Measurements from ENCODE around the gene ZNF350.
A peak's percentile ranks its signal among the peaks of the same experiment; 100 is the strongest.
"Not testable (repeated sequence)": the region's sequence is repeated elsewhere in the genome, so short reads cannot be mapped to it uniquely, and the experiment has no call there.

The ZNF350 gene

DNA sequence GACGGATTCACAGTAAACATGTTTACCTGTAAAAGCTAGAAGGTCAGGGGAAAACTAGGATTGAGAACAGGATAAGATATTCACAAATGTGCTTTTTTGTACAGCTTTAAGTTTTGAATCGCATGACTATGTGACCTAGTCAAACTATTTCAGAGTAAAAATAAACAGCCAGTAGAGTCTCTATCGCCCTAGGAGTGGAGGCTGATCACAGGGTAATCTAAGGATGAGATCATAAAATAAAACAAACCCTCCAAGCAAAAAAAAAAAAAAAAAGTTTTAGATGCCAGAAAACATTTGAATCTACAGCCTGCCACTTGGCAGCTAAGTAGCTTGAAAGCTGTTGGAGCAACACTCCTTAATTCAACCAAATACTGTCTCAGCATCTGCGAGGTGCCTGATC, 26.8 kb downstream of the ZNF350 start:
- H3K9me3 Mint-ChIP-seq, result peaks cover 56% of the 10 kb centered on the region
- H3K27ac Mint-ChIP-seq (ENCODE audit: low read depth), result no peak overlapping the region
- H3K36me3 Mint-ChIP-seq (ENCODE audit: insufficient read depth), result peaks cover 10% of the 10 kb centered on the region
- H3K4me3 Mint-ChIP-seq, result no peak overlapping the region
- DNase-seq (ENCODE audit: low spot score in 2 of 2), result no peak
- H3K4me1 Mint-ChIP-seq, result no peaks in the 10 kb centered on the region
- H3K27me3 Mint-ChIP-seq, result no peaks in the 10 kb centered on the region
- no peak for ATAC-seq (replicated peaks; ENCODE audit: extremely low read depth, poor library complexity, severe bottlenecking)

GRCh38 chr19:51957846-51958245, 28.8 kb downstream of the ZNF350 start:
- not testable (repeated sequence) for H3K27me3 Mint-ChIP-seq; H3K4me1 Mint-ChIP-seq; ATAC-seq (replicated peaks; ENCODE audit: extremely low read depth, poor library complexity, severe bottlenecking); H3K4me3 Mint-ChIP-seq; H3K27ac Mint-ChIP-seq (ENCODE audit: low read depth); H3K36me3 Mint-ChIP-seq (ENCODE audit: insufficient read depth); DNase-seq (ENCODE audit: low spot score in 2 of 2)
- peaks cover 45% of the 10 kb centered on the region for H3K9me3 Mint-ChIP-seq

DNA sequence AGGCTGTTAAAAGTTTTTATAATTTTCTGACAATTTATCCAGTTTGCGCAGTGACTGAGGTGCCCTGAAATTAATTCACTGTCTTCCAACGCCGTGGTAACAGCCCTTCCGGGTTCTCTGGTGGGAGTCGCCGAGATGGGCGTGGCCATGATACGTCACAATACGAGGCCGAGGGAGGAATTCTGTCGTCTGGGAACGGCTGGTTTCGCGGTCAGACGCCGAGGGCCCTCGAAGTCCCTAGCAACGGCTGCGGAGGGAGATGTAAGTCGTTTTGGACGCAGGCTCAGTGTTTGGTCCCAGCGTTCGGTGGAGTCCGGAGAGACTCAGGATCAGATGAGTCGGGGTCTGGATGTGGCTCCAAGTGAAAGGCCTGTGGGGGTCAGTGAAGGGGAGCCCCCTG, 37.7 kb downstream of the ZNF350 start:
- Mint-ChIP-seq H3K4me3 (no peak overlapping the region), H3K27ac (ENCODE audit: low read depth) (no peak overlapping the region), H3K27me3 (no peaks in the 10 kb centered on the region), H3K4me1 (no peaks in the 10 kb centered on the region), H3K36me3 (ENCODE audit: insufficient read depth) (peaks cover 10% of the 10 kb centered on the region), H3K9me3 (peaks cover 37% of the 10 kb centered on the region)
- no peak for ATAC-seq (replicated peaks; ENCODE audit: extremely low read depth, poor library complexity, severe bottlenecking)
- no peak for DNase-seq (ENCODE audit: low spot score in 2 of 2)

- no peak for ATAC-seq (replicated peaks; ENCODE audit: extremely low read depth, poor library complexity, severe bottlenecking)
- Mint-ChIP-seq H3K27me3 (no peaks in the 10 kb centered on the region), H3K27ac (ENCODE audit: low read depth) (no peak overlapping the region), H3K4me1 (no peaks in the 10 kb centered on the region), H3K36me3 (ENCODE audit: insufficient read depth) (peaks cover 32% of the 10 kb centered on the region), H3K9me3 (peaks cover 44% of the 10 kb centered on the region), H3K4me3 (no peak overlapping the region)
- DNase-seq (ENCODE audit: low spot score in 2 of 2), result no peak
These were observed 40.0 kb downstream of the ZNF350 start for GRCh38 chr19:51946602-51947001.

- H3K27ac Mint-ChIP-seq (ENCODE audit: low read depth), result no peak overlapping the region
- no peak for ATAC-seq (replicated peaks; ENCODE audit: extremely low read depth, poor library complexity, severe bottlenecking)
These were observed 41.7 kb downstream of the ZNF350 start for GRCh38 chr19:51944798-51945552.

DNA sequence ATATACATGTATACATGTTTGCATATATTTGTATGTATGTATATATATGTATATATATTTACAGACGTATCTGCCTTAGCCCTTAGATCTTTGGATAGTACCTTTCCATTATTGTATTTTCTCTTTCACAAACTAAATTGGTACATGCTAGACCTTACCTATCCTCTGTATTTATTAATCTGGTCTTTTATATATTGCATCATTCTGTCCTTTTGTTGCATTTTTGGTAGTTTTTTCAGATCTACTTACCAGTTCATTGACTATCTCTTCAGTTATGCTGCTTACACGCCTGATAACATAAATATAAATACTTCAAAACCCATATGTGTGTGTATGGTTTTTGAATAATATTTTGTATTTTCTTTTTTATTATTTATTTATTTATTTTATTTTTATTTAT, 47.7 kb downstream of the ZNF350 start:
- DNase-seq (ENCODE audit: low spot score in 2 of 2) (no peak), ATAC-seq (replicated peaks; ENCODE audit: extremely low read depth, poor library complexity, severe bottlenecking) (no peak)
- peaks cover 38% of the 10 kb centered on the region for H3K9me3 Mint-ChIP-seq
- H3K27ac Mint-ChIP-seq (ENCODE audit: low read depth), result no peak overlapping the region
- H3K4me1 Mint-ChIP-seq, result no peaks in the 10 kb centered on the region
- peaks cover 68% of the 10 kb centered on the region for H3K36me3 Mint-ChIP-seq (ENCODE audit: insufficient read depth)
- H3K27me3 Mint-ChIP-seq, result no peaks in the 10 kb centered on the region
- H3K4me3 Mint-ChIP-seq, result no peak overlapping the region

More at GRCh38 chr19:51944798-51945552, 41.7 kb downstream of the ZNF350 start:
- DNase-seq (ENCODE audit: low spot score in 2 of 2), result no peak
- Mint-ChIP-seq H3K9me3 (peaks cover 46% of the 10 kb centered on the region), H3K4me1 (no peaks in the 10 kb centered on the region), H3K36me3 (ENCODE audit: insufficient read depth) (peaks cover 48% of the 10 kb centered on the region), H3K27me3 (no peaks in the 10 kb centered on the region), H3K4me3 (no peak overlapping the region)

DNA sequence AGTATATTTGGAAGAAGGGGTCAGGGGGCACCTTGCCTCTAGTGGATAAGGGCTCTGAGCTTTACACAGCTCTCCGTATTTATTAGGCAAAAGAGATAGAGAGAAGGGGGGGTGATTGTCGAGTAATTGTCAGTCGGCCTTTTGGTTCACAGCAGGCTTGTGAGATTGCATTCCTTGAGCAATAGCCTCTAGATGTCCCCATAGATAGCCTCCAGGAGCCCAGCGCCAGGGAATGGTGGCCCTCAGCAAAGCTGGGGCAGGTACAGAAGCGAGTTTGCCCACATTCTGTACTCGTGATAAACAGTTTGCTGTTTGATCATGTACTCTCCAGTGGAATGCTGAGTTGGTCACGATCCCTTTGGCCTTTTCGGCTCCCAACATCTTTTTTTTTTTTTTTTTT, 54.7 kb downstream of the ZNF350 start:
- peaks cover 28% of the 10 kb centered on the region for H3K9me3 Mint-ChIP-seq
- H3K4me3 Mint-ChIP-seq, result no peak overlapping the region

GRCh38 chr19:51927859-51928258, 58.8 kb downstream of the ZNF350 start:
- Mint-ChIP-seq H3K27ac (ENCODE audit: low read depth) (peak overlapping the region; percentile 91), H3K4me3 (peak overlapping the region; percentile 97), H3K27me3 (no peaks in the 10 kb centered on the region), H3K4me1 (peaks cover 30% of the 10 kb centered on the region), H3K9me3 (peaks cover 27% of the 10 kb centered on the region), H3K36me3 (ENCODE audit: insufficient read depth) (peaks cover 20% of the 10 kb centered on the region)
- DNase-seq (ENCODE audit: low spot score in 2 of 2) (no peak), ATAC-seq (replicated peaks; ENCODE audit: extremely low read depth, poor library complexity, severe bottlenecking) (no peak)

More for the DNA sequence above, 54.7 kb downstream of the ZNF350 start:
- H3K4me1 Mint-ChIP-seq, result peaks cover 23% of the 10 kb centered on the region
- no peak for DNase-seq (ENCODE audit: low spot score in 2 of 2)
- H3K36me3 Mint-ChIP-seq (ENCODE audit: insufficient read depth), result peaks cover 37% of the 10 kb centered on the region
- H3K27ac Mint-ChIP-seq (ENCODE audit: low read depth), result no peak overlapping the region
- H3K27me3 Mint-ChIP-seq, result no peaks in the 10 kb centered on the region
- ATAC-seq (replicated peaks; ENCODE audit: extremely low read depth, poor library complexity, severe bottlenecking), result no peak

DNA sequence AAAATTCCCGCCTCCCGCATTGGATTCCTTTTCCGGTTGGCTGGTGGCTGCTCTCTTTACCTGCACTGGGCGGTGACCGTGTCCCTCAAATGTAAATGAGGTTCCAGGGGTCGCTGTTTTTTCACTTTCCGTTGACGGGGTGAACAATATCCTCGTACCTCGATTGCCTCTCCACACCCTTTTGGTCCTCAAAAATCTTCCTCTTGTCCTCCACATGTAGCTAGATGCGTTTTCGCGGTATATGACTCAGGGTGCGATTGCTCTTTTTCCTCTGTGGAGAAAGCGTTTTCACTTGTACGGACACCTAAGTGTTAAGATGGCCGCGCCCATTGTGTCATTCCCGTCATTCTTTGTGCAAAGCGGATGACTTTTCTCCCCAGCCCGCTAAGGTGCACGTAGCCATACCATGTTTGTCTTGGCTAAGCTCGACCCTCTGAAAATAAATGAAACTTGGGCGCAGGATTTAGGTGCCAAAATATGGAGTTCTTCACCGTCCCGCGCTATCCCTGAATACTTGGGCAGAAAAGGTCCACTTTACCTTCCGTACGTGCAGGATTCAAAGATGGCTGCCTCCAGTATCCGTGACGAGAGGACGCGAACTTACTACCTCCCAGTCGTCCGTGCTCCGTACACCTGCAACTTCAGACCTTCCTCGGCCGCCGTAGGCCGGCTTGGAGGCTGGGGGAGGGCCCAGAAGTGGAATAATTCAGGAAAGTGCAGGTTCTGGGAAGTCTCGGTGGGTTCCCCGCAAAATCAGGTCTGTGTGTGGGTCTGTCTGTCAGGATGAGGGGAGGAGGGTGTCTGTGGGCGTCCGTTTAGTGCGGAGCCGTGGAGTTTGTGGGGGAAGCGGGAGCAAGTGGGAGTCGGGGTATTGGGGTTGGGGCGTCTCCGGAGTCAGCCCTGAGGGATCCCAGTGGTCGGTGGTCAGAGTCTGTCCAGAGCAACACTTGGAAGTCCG, 59.6 kb downstream of the ZNF350 start, which contains the start of gene ZNF613:
Gene ZNF613 (plus strand): TSS at position 689 of the 958 bp plus-strand sequence. CDS start 8,749 bp downstream, outside the sequence.
- H3K27ac Mint-ChIP-seq (ENCODE audit: low read depth), result peak within 1 kb of the TSS; percentile 91
- ATAC-seq (replicated peaks; ENCODE audit: extremely low read depth, poor library complexity, severe bottlenecking) (peak; percentile 78), DNase-seq (ENCODE audit: low spot score in 2 of 2) (peak; percentile 70 to 79)
- peak within 1 kb of the TSS; percentile 97 for H3K4me3 Mint-ChIP-seq
- no peaks in the 10 kb centered on the region for H3K27me3 Mint-ChIP-seq
- peaks cover 16% of the 10 kb centered on the region for H3K36me3 Mint-ChIP-seq (ENCODE audit: insufficient read depth)
- peaks cover 30% of the 10 kb centered on the region for H3K4me1 Mint-ChIP-seq
- H3K9me3 Mint-ChIP-seq, result peaks cover 26% of the 10 kb centered on the region

- peaks cover 20% of the 10 kb centered on the region for H3K9me3 Mint-ChIP-seq
- H3K4me1 Mint-ChIP-seq, result peaks cover 25% of the 10 kb centered on the region
- H3K27me3 Mint-ChIP-seq, result no peaks in the 10 kb centered on the region
- H3K4me3 Mint-ChIP-seq, result peak overlapping the region; percentile 97
- H3K36me3 Mint-ChIP-seq (ENCODE audit: insufficient read depth), result peaks cover 12% of the 10 kb centered on the region
- peak overlapping the region; percentile 91 for H3K27ac Mint-ChIP-seq (ENCODE audit: low read depth)
- ATAC-seq (replicated peaks; ENCODE audit: extremely low read depth, poor library complexity, severe bottlenecking) (no peak), DNase-seq (ENCODE audit: low spot score in 2 of 2) (no peak)
These were observed 60.2 kb downstream of the ZNF350 start for GRCh38 chr19:51926426-51926783.

DNA sequence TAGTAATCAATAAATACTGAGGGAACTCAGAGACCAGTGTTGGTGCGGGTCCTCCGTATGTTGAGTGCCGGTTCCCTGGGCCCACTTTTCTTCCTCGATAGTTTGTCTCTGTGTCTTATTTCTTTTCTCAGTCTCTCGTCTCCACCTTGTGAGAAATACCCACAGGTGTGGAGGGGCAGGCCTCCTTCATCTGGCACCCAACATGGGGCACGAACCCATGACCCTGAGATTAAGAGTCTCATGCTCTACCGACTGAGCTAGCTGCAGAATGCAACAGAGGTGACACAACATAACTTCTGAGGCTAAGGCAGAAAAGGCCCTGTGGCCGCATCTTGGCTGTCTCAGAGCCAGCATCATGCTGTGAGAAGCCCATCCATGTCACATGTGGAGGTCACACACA, 64.7 kb downstream of the ZNF350 start:
- DNase-seq (ENCODE audit: low spot score in 2 of 2) (no peak), ATAC-seq (replicated peaks; ENCODE audit: extremely low read depth, poor library complexity, severe bottlenecking) (no peak)
- H3K27ac Mint-ChIP-seq (ENCODE audit: low read depth), result no peak overlapping the region
- no peaks in the 10 kb centered on the region for H3K27me3 Mint-ChIP-seq
- H3K36me3 Mint-ChIP-seq (ENCODE audit: insufficient read depth), result peaks cover 1% of the 10 kb centered on the region
- peaks cover 29% of the 10 kb centered on the region for H3K9me3 Mint-ChIP-seq
- H3K4me1 Mint-ChIP-seq, result peaks cover 7% of the 10 kb centered on the region
- no peak overlapping the region for H3K4me3 Mint-ChIP-seq

GRCh38 chr19:51919606-51920005, 67.0 kb downstream of the ZNF350 start:
- peaks cover 31% of the 10 kb centered on the region for H3K9me3 Mint-ChIP-seq
- peaks cover 1% of the 10 kb centered on the region for H3K36me3 Mint-ChIP-seq (ENCODE audit: insufficient read depth)
- ATAC-seq (replicated peaks; ENCODE audit: extremely low read depth, poor library complexity, severe bottlenecking) (no peak), DNase-seq (ENCODE audit: low spot score in 2 of 2) (no peak)
- H3K4me3 Mint-ChIP-seq, result no peak overlapping the region
- H3K27ac Mint-ChIP-seq (ENCODE audit: low read depth), result no peak overlapping the region
- H3K27me3 Mint-ChIP-seq, result no peaks in the 10 kb centered on the region
- no peaks in the 10 kb centered on the region for H3K4me1 Mint-ChIP-seq

Data from central memory CD8-positive, alpha-beta T cell (primary cell).